ENCODE data around the gene LYSET.
"Not testable (repeated sequence)": the region's sequence is repeated elsewhere in the genome, so short reads cannot be mapped to it uniquely, and the experiment has no call there.

Gene LYSET, protein sequence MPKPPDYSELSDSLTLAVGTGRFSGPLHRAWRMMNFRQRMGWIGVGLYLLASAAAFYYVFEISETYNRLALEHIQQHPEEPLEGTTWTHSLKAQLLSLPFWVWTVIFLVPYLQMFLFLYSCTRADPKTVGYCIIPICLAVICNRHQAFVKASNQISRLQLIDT

GRCh38 chr14:93184391-93185348 lies at the start of gene LYSET, which contains the start of gene MOAP1:
TSS of gene LYSET (plus strand) at chr14:93185317. CDS start at chr14:93185406, 89 bp downstream.
TSS of gene MOAP1 (minus strand) at chr14:93184897. CDS start at chr14:93184242, 655 bp downstream.
- peak; percentile 90 for DNase-seq

- no peak for DNase-seq
Observed at GRCh38 chr14:93135399-93135798, 49.7 kb upstream of the LYSET start.

- no peak for DNase-seq
Observed at GRCh38 chr14:93136009-93136408, 49.1 kb upstream of the LYSET start.

- not testable (repeated sequence) for DNase-seq
Observed at GRCh38 chr14:93136508-93136907, 48.6 kb upstream of the LYSET start.

DNA sequence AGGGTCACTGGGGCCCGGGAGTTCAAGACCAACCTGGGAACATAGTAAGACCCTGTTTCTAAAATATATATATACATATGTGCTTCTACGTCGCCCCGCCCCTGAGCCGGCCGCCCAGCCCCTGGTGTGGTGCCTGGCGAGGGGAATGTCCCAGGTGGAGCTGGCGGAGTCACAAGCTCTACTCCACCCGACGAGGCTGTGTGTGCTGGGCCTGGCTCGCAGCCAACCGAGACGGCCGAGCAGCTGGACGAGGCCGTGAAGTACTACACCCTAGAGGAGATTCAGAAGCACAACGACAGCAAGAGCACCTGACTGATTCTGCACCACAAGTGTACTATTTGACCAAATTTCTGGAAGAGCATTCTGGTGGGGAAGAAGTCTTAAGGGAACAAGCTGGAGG lies 47.3 kb upstream of the LYSET start:
- no peak for DNase-seq

DNA sequence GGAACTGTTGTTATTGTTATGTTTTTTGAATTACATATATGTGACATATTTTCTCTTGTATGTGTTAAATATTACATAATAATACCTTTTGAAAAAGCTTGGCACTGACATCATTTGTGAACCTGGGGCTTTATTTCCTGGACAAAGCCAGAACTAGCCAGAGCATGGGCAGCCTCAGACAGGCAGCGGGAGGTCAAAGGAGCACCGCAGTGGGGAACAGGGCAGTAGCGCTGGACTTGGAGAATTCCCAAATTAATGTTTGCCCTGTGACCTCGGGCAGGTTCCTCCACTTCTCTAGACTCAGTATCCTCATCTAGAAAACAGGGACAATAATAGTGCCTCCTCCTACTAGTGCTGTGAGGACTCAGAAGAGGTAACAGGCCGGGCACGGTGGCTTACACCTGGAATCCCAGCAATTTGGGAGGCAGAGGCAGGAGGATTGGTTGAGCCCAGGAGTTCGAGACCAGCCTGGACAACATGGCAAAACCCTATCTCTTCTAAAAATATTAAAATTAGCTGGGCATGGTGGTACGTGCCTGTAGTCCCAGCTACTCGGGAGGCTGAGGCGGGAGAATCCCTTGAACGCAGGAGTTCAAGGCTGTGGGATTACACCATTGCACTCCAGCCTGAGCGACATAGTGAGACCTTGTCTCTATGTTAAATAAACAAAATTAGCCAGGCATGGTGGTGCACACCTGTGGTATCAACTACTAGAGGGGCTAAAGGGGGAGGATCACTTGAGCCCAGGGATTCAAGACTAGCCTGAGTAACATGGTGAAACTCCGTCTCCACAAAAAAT lies 42.1 kb upstream of the LYSET start:
- DNase-seq = no peak

DNA sequence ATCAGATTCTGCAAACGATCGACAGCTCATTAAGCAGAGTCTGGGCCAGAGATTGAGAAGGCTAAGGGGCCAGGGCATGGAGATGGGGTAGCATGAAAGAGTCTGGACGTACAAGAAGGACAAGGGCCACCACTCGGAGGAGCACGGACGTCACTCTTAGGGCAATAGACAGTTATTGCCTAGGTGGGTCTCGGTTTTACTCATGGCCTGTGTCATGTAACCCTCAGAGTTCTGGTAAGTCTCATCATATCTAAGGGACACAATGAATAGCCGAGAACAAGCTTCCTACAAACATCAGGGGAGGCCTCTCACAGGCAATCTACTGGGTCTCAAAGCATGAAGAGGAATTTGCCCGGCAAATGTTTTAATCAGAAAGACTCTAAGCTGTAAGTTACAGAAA lies 39.0 kb upstream of the LYSET start:
- no peak for DNase-seq

GRCh38 chr14:93148979-93149378 lies 36.1 kb upstream of the LYSET start:
- DNase-seq = no peak

GRCh38 chr14:93150227-93151208 lies 34.6 kb upstream of the LYSET start:
- DNase-seq = no peak

GRCh38 chr14:93153121-93153520 lies 32.0 kb upstream of the LYSET start:
- no peak for DNase-seq

DNA sequence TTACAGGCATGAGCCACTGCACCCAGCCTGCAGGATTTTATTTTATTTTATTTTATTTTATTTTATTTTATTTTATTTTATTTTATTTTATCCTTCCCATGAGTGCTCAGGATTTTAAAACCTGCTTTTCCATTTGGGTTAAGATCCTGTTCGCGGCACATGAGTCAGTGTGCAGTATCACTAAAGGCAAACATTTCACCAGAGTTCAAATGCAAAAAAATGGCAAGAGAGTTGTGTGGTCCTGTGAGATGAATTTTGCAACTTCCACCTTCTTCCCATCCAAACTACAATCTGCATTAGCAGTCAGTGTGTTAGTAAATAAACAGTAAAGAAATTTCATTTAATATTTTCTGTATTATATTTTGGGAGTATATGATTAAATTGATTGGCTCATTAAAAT lies 29.4 kb upstream of the LYSET start:
- no peak for DNase-seq

DNA sequence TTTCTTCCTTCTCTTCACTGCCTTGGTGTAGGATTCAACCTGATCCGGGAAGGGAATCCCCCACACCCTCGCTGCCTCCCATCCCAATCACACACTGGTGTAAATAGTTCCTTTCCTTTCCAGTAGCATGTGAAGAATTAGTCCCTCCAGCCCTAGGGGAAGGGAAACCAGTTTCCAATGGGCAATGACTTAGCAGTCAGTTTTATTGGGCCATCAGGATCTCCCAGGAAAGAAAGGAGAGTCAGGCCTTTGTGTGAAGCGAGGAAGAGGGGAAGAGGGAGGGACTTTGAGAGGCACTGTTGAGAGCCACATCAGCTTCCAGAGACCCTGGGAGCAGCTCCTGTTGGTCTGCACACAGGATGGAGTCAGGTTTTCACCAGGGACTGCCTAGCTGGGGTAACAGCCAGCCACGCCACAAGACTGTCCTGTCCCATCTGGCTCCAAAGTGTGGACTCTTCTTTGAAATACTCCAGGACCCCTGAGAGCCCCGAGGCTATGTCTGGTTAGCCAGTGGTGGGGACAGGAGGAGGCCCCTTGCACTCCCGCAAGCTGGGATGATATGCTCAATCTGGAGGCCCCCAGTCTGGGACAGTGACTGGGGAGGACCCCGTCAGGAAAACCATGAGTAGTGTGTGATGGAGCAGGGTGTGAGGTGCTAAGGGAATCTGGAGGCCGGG lies 28.3 kb upstream of the LYSET start:
- no peak for DNase-seq

GRCh38 chr14:93158349-93158748 lies 26.8 kb upstream of the LYSET start:
- DNase-seq = not testable (repeated sequence)

DNA sequence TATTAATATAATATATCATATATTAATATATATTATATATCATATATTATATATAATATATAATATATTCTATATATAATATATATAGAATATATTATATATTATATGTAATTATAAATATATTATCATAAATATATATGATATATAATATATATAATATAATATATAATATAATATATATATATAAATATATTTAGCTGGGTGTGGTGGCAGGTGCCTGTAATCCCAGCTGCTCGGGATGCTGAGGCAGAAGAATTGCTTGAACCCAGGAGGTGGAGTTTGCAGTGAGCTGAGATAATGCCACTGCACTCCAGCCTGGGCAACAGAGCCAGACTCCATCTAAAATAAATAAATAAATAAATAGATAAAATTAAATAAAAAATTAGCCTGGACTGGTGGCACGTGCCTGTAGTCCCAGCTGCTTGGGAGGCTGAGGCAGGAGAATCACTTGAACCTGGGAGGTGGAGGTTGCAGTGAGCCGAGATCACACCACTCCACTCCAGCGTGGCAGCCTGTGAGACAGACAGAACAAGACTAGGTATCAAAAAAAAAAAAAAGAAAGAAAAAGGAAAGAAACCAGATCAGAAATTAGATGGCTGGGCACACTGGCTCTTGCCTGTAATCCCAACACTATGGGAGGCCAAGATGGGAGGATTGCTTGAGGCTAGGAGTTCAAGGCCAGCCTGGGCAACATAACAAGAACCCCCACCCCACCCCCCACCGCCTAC lies 25.3 kb upstream of the LYSET start:
- DNase-seq = peak; percentile 11

DNA sequence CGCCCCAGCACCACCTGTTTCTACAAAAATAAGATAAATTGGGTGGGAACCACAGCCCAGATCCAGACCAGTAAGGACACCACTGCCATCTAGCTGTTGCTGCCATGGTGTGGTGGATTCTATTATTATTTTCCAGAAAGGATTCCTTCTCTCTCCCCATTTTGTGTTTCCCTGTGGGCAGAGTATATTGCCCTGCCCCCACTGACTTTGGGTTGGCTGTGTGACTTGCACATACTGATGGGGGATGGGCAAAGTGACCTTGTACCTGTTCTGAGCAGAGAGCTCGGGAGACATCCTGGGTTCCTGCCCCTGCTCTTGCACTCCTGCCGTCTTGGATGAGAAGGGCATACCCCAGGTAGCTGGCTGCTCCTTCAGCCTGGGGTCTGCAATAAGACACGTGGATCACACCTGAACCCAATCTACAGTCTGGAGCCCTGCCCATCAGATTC lies 24.7 kb upstream of the LYSET start:
- peak; percentile 14 for DNase-seq

DNA sequence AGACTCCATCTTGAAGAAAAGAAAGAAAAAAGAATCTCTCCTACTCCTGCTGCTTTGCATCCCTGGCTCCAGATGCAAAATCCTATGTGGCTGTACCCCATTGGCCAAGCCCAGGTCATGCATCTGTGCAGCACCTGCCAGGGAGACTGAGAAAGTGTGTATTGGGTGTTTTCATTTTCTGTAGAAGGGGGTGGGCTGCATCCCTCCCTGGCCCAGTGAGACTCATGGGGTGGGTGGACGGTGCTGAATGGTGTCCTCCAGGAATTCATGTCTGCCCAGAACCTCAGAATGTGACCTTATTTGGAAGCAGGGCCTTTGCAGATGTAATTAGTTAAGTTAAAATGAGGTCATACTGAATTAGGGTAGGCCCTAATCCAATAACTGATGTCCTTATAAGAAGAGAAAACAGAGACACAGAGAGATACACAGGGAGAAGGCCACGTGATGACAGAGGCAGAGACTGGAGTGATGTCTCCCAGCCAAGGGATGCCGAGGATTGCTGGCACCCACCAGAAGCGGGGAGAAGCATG lies 23.6 kb upstream of the LYSET start:
- no peak for DNase-seq

DNA sequence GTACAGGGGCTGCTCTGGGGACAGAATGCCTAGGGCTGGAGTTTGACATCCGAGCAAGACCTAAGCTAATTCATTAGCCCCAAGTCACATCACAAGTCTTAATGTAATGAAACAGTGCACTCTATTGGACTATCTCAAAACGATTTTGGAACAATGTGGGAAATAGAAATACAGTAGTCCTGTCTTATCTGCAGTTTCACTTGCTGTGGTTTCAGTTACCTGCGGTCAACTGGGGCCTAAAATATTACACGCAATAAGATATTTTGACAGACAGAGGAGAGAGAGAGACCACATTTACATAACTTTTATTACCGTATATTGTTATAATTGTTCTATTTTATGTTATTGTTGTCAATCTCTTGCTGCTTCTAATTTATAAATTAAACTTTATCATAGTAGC lies 21.6 kb upstream of the LYSET start:
- no peak for DNase-seq

GRCh38 chr14:93165271-93166265 lies 19.5 kb upstream of the LYSET start:
- DNase-seq = not testable (repeated sequence)

DNA sequence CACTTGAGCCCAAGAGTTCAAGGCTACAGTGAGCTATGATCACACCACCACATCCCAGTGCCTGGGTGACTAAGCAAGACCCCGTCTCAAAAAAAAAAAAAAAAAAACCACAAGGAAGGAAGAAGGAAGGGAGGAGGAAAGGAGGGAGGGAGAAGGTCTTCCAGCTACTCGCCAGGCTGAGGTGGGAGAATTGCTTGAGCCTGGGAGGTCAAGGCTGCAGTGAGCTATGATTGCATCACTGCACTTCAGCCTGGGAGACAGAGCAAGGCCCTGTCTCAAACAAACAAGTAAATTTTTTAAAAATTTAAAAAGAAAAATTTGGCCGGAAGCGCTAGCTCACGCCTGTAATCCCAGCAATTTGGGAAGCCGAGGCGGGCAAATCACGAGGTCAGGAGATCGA lies 16.5 kb upstream of the LYSET start:
- not testable (repeated sequence) for DNase-seq
